Panc1 (cell line): ENCODE results near the gene CRABP1. TPM values are rescaled to one million over a fixed set of nuclear protein-coding genes. Genes with fewer than 3 reads are reported as not detected.

Source experiments
- ATAC-seq: fragments of 200-7000 bp; cut with Tn5 transposase; 2 replicates; pipeline ENCODE4 v1.9.1; 2020; ENCODE audit warnings: mild to moderate bottlenecking, moderate library complexity
- BruUV-seq: library from RNA; stranded (reverse); fragments of 400-500 nt; replicated peaks from 2 replicates; lab custom pipeline; 2021; lab: Mats Ljungman, UMichigan
- CTCF ChIA-PET: fragments of 300-600 bp; sonication (Branson Sonifier 250); formaldehyde crosslinking; loops from one replicate; lab custom pipeline; 2022; ENCODE audit warnings: antibody characterized with exemption; lab: Charles Lee
- POLR2A ChIA-PET: fragments of 300-600 bp; sonication (Branson Sonifier 250); formaldehyde crosslinking; loops from one replicate; lab custom pipeline; 2022; ENCODE audit warnings: antibody characterized with exemption; lab: Charles Lee
- DNase-seq: peaks from one replicate; pipeline ENCODE4 v3.0.0-alpha.2; 2010; ENCODE audit warnings: low read depth, low spot score
- H3K27ac ChIP-seq: 2 replicates; pipeline ENCODE4 v1.5.1; 2011; ENCODE audit warnings: mild to moderate bottlenecking, low read length, inconsistent platforms
- H3K27me3 ChIP-seq: fragments of 200-500 bp; sonication (Bioruptor generic); 2 replicates; pipeline ENCODE4 v1.6.0; 2014; ENCODE audit warnings: low read length, inconsistent platforms; ENCODE audit not compliant: control insufficient read depth, insufficient read depth
- H3K36me3 ChIP-seq: fragments of 200-500 bp; sonication (Bioruptor generic); 2 replicates; pipeline ENCODE4 v1.5.1; 2014; ENCODE audit warnings: inconsistent platforms, mild to moderate bottlenecking, low read length, moderate library complexity; ENCODE audit not compliant: control insufficient read depth, insufficient read depth
- H3K4me1 ChIP-seq: 2 replicates; pipeline ENCODE4 v1.5.1; 2011; ENCODE audit warnings: inconsistent platforms, mild to moderate bottlenecking, low read length, moderate library complexity; ENCODE audit not compliant: control insufficient read depth, insufficient read depth
- H3K4me3 ChIP-seq, 2 experiments: 2 replicates each; pipeline ENCODE4 v1.5.1; 2011 to 2012; ENCODE audit warnings: low read depth in 2 of 2, low read length in 2 of 2, mild to moderate bottlenecking in 2 of 2, inconsistent platforms in 1 of 2, moderate library complexity in 1 of 2
- H3K9me3 ChIP-seq: fragments of 200-500 bp; sonication (Bioruptor generic); 2 replicates; pipeline ENCODE4 v1.5.1; 2014; ENCODE audit warnings: low read depth, mild to moderate bottlenecking, inconsistent platforms, low read length, moderate library complexity; ENCODE audit not compliant: control insufficient read depth, insufficient read depth
- POLR2AphosphoS5 ChIP-seq: IDR thresholded peaks from 2 replicates; pipeline ENCODE4 v1.6.1; 2012; ENCODE audit warnings: mild to moderate bottlenecking, low read depth, low read length, moderate library complexity
- SIN3A ChIP-seq: IDR thresholded peaks from 2 replicates; pipeline ENCODE4 v1.6.1; 2012; ENCODE audit warnings: low read depth, mild to moderate bottlenecking, low read length, moderate library complexity, borderline replicate concordance; ENCODE audit not compliant: insufficient read depth
- TCF7L2 ChIP-seq: IDR thresholded peaks from 2 replicates; pipeline ENCODE4 v1.6.1; 2011; ENCODE audit warnings: mild to moderate bottlenecking, low read depth, low read length, inconsistent platforms
- in situ Hi-C: cut with HindIII; loops from 2 replicates; pipeline ENCODE4 v1.10.0; 2016; ENCODE audit warnings: low sequenced_read_pairs, low pct_unique_long_range_greater_than_20kb
- intact Hi-C: fragments of 100-400 bp; cut with micrococcal nuclease; formaldehyde crosslinking; loops from one replicate; pipeline ENCODE4 v1.10.0; 2022; ENCODE audit not compliant: unreplicated experiment
- total RNA-seq: library from RNA; stranded (reverse); gene quantifications from one replicate; pipeline ENCODE4 v1.2.1, GENCODE V29; 2021; ENCODE audit not compliant: unreplicated experiment
- TF ChIP-seq, protein P1 (sequence below): fragments of 450-650 bp; IDR thresholded peaks from 2 replicates; pipeline ENCODE4 v1.5.1; 2017; ENCODE audit warnings: mild to moderate bottlenecking
- TF ChIP-seq, protein P2 (sequence below), 2 experiments: IDR thresholded peaks; 2 replicates each; pipeline ENCODE4 v1.6.1; 2011 to 2012; ENCODE audit warnings: low read depth in 2 of 2, control low read depth in 1 of 2, low read length in 1 of 2, mild to moderate bottlenecking in 1 of 2, moderate library complexity in 1 of 2; ENCODE audit not compliant: insufficient read depth in 1 of 2

Gene CRABP1
- total RNA-seq, 1 experiment from 2014 or later: 6.7 TPM

DNA sequence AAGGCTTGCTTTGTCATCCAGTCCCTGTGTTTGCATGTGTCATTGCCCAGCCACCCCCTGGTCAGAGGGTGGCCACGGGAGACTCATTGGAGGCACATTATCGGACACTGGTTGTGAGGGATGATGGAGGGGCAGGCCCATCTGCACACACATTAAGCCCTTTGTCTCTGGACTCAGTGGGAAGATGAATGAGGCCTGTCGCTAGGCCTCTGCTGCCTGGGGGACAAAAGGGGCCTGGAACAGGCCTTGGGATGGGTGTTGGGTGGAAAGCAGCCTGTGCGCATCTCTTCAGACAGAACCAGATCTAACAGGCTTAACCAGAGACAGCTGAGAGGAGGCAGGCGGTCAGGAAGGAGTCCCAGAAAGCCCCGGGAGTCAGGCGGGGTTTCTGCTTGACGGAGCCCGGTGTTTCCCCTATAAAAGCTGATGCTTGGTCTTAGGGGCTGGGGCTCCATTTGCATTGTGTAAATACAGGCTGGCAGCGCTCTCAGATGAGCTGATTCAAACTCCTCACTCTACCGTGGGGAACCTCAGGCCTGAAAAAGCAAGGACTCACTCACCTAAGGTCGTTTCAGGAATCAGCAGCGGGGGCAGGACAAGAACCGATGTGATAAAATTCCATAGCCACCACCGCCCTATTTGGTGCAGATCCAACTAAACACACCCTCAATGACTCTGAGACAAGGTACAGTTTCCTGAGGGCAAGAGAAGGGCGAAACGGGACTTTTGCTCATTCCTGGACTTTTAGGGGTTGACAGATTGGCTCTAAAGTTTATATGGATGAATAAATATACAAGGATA, 23.7 kb upstream of the CRABP1 start:
- DNase-seq (no peak), ATAC-seq (no peak)
- ChIA-PET CTCF (interaction anchor here (0.6 kb wide), 1 partner anchor 28 kb away, joined by 3 read pairs; no protein-coding TSS in a partner anchor), POLR2A (interaction anchor here (0.5 kb wide), 1 partner anchor 37 kb away, joined by 5 read pairs; no protein-coding TSS in a partner anchor)
- no peaks in the 10 kb centered on the region for H3K9me3 ChIP-seq
- TF ChIP-seq, protein P1, sequence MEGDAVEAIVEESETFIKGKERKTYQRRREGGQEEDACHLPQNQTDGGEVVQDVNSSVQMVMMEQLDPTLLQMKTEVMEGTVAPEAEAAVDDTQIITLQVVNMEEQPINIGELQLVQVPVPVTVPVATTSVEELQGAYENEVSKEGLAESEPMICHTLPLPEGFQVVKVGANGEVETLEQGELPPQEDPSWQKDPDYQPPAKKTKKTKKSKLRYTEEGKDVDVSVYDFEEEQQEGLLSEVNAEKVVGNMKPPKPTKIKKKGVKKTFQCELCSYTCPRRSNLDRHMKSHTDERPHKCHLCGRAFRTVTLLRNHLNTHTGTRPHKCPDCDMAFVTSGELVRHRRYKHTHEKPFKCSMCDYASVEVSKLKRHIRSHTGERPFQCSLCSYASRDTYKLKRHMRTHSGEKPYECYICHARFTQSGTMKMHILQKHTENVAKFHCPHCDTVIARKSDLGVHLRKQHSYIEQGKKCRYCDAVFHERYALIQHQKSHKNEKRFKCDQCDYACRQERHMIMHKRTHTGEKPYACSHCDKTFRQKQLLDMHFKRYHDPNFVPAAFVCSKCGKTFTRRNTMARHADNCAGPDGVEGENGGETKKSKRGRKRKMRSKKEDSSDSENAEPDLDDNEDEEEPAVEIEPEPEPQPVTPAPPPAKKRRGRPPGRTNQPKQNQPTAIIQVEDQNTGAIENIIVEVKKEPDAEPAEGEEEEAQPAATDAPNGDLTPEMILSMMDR: no peak
- TF ChIP-seq SIN3A (no peak), TCF7L2 (no peak), POLR2AphosphoS5 (no peak)
- TF ChIP-seq, protein P2, sequence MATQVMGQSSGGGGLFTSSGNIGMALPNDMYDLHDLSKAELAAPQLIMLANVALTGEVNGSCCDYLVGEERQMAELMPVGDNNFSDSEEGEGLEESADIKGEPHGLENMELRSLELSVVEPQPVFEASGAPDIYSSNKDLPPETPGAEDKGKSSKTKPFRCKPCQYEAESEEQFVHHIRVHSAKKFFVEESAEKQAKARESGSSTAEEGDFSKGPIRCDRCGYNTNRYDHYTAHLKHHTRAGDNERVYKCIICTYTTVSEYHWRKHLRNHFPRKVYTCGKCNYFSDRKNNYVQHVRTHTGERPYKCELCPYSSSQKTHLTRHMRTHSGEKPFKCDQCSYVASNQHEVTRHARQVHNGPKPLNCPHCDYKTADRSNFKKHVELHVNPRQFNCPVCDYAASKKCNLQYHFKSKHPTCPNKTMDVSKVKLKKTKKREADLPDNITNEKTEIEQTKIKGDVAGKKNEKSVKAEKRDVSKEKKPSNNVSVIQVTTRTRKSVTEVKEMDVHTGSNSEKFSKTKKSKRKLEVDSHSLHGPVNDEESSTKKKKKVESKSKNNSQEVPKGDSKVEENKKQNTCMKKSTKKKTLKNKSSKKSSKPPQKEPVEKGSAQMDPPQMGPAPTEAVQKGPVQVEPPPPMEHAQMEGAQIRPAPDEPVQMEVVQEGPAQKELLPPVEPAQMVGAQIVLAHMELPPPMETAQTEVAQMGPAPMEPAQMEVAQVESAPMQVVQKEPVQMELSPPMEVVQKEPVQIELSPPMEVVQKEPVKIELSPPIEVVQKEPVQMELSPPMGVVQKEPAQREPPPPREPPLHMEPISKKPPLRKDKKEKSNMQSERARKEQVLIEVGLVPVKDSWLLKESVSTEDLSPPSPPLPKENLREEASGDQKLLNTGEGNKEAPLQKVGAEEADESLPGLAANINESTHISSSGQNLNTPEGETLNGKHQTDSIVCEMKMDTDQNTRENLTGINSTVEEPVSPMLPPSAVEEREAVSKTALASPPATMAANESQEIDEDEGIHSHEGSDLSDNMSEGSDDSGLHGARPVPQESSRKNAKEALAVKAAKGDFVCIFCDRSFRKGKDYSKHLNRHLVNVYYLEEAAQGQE (IDR thresholded peaks at IDR 0.05; ENCODE audit: insufficient read depth in 1 of 2, low read depth in 2 of 2, low read length in 1 of 2): no peak
- peak overlapping the region; percentile 23 for H3K27ac ChIP-seq
- no peaks in the 10 kb centered on the region for H3K27me3 ChIP-seq
- H3K36me3 ChIP-seq: no peaks in the 10 kb centered on the region
- BruUV-seq: no TSS peak
- no peaks in the 10 kb centered on the region; the same call in 1 of the 2 replicates for H3K4me1 ChIP-seq
- in situ Hi-C loops (no loop called here), intact Hi-C loops (no loop called here)
- no peak overlapping the region for H3K4me3 ChIP-seq

DNA sequence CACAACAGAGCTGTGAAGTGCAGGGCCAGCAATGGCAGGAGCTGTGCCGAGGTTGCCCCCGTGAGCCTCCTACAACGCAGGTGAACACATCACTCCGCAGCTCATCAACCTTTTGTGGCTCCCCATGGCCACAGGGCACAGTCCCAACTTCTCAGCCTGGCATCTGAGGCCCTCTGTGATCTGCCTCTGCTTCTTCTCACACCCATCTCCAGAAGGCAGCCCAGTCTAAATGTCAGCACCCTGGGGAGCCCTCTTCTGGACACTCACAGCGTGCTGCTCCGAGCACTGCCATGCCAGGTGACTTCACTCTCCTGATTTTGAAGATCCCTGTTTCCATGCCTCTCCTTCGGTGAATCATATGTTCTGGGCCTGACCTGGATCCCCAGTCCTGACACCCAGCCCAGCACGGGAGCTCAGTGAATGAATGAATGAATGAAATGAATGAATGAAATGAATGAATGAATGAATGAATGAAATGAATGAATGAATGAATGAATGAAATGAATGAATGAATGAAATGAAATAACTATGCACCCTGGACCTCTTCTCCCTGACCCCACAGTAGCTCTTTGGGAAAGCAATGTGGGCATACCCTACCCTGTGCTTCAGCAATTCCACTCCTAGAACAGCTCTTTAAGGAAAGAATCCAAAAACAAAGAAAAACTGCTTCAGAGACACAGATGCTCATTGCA, 22.9 kb upstream of the CRABP1 start:
- TF ChIP-seq TCF7L2 (no peak), SIN3A (no peak)
- TF ChIP-seq, protein P1: no peak; the same call in 1 of the 2 replicates
- ChIA-PET CTCF (interaction anchor here (0.7 kb wide), 1 partner anchor 106 kb away, joined by 6 read pairs; no protein-coding TSS in a partner anchor), POLR2A (interaction anchor here (0.5 kb wide), 1 partner anchor 37 kb away, joined by 5 read pairs; no protein-coding TSS in a partner anchor)
- ATAC-seq: peak; percentile 73
- H3K27me3 ChIP-seq: no peaks in the 10 kb centered on the region
- H3K27ac ChIP-seq: no peak overlapping the region
- peaks cover 4% of the 10 kb centered on the region for H3K4me1 ChIP-seq
- no peaks in the 10 kb centered on the region for H3K36me3 ChIP-seq
- intact Hi-C loops: no loop called here
- DNase-seq: no peak
- in situ Hi-C loops: no loop called here
- no TSS peak for BruUV-seq
- H3K9me3 ChIP-seq: no peaks in the 10 kb centered on the region
- H3K4me3 ChIP-seq: no peak overlapping the region
